SK-N-SH treated with all-trans-retinoic acid at 6 μM for 48 hours (cell line): ENCODE measurements around the gene ADAMTS9.

ENCODE experiments used
- ARNTL ChIP-seq: fragments of 450-650 bp; formaldehyde crosslinking; IDR thresholded peaks from 2 replicates; pipeline ENCODE4 v1.5.0; 2020; ENCODE audit warnings: low read depth, mild to moderate bottlenecking, moderate library complexity, borderline replicate concordance
- CSDC2 ChIP-seq: fragments of 250-450 bp; sonication (Bioruptor Pico); IDR thresholded peaks from 2 replicates; pipeline ENCODE4 v1.5.0; 2020; ENCODE audit warnings: mild to moderate bottlenecking, moderate library complexity
- ESRRG ChIP-seq: fragments of 250-450 bp; sonication (Bioruptor Pico); IDR thresholded peaks from 2 replicates; pipeline ENCODE4 v1.6.1; 2021; ENCODE audit warnings: mild to moderate bottlenecking
- ISL1 ChIP-seq: fragments of 250-450 bp; sonication (Bioruptor Pico); IDR thresholded peaks from 2 replicates; pipeline ENCODE4 v2.1.2; 2022; ENCODE audit warnings: mild to moderate bottlenecking, moderate library complexity
- OSR1 ChIP-seq: fragments of 250-450 bp; sonication (Bioruptor Pico); IDR thresholded peaks from 2 replicates; pipeline ENCODE4 v1.8.0; 2022; ENCODE audit warnings: moderate library complexity, mild to moderate bottlenecking, inconsistent platforms
- PPARA ChIP-seq: fragments of 250-450 bp; sonication (Bioruptor Pico); IDR thresholded peaks from 2 replicates; pipeline ENCODE4 v1.5.0; 2020; ENCODE audit warnings: mild to moderate bottlenecking, borderline replicate concordance
- RARB ChIP-seq: fragments of 250-450 bp; sonication (Bioruptor Pico); IDR thresholded peaks from 2 replicates; pipeline ENCODE4 v1.8.0; 2021; ENCODE audit warnings: mild to moderate bottlenecking, moderate library complexity
- SNAI2 ChIP-seq: fragments of 250-450 bp; sonication (Bioruptor Pico); IDR thresholded peaks from 2 replicates; pipeline ENCODE4 v1.5.0; 2020; ENCODE audit warnings: mild to moderate bottlenecking, moderate library complexity
- ZC3H10 ChIP-seq: fragments of 250-450 bp; sonication (Bioruptor Pico); IDR thresholded peaks from 2 replicates; pipeline ENCODE4 v1.5.1; 2021; ENCODE audit warnings: mild to moderate bottlenecking, moderate library complexity
- ZFP3 ChIP-seq: fragments of 250-450 bp; sonication (Bioruptor Pico); IDR thresholded peaks from 2 replicates; pipeline ENCODE4 v1.5.0; 2020; ENCODE audit warnings: mild to moderate bottlenecking, moderate library complexity
- ZFP30 ChIP-seq: fragments of 450-650 bp; formaldehyde crosslinking; IDR thresholded peaks from 2 replicates; pipeline ENCODE4 v1.5.0; 2022; ENCODE audit warnings: mild to moderate bottlenecking, moderate library complexity
- ZNF8 ChIP-seq: fragments of 450-650 bp; formaldehyde crosslinking; IDR thresholded peaks from 2 replicates; pipeline ENCODE4 v1.5.0; 2020; ENCODE audit warnings: mild to moderate bottlenecking, moderate library complexity
- TF ChIP-seq, protein P1 (sequence below): fragments of 250-450 bp; sonication (Bioruptor Pico); IDR thresholded peaks from 2 replicates; pipeline ENCODE4 v1.8.0; 2020; ENCODE audit warnings: mild to moderate bottlenecking, moderate library complexity, borderline replicate concordance
- TF ChIP-seq, protein P2 (sequence below): fragments of 250-450 bp; sonication (Bioruptor Pico); IDR thresholded peaks from 2 replicates; pipeline ENCODE4 v1.5.1; 2020; ENCODE audit warnings: low read depth, mild to moderate bottlenecking, moderate library complexity

DNA sequence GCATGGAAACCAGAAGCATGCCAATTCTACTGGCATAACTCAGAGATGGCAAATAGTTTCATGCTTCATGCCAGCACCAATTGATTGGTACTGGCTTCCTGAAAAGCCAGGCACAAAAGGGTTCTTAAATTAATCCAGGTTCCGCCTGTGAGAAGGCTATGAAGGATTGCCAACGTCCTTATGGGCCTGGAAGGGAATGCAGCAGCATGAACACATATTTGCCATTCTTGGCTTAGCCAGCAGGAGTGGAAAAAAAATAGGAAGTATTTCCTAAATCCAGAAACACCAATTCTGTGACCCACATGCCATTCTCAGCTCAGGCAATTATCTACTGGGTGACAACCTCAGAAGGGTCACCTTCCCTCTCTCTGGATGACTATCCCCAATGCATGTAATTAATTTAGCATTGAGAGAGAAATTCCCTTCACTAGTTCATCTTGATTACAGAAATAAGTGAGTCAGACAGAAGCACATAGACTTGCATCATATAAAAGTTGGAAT, 36.0 kb downstream of the ADAMTS9 start:
- no peak for TF ChIP-seq RARB
- no peak for TF ChIP-seq PPARA (CRISPR knock-in tag)
- no peak for TF ChIP-seq SNAI2
- no peak for TF ChIP-seq ZFP30 (CRISPR knock-in tag)
- TF ChIP-seq, protein P1, sequence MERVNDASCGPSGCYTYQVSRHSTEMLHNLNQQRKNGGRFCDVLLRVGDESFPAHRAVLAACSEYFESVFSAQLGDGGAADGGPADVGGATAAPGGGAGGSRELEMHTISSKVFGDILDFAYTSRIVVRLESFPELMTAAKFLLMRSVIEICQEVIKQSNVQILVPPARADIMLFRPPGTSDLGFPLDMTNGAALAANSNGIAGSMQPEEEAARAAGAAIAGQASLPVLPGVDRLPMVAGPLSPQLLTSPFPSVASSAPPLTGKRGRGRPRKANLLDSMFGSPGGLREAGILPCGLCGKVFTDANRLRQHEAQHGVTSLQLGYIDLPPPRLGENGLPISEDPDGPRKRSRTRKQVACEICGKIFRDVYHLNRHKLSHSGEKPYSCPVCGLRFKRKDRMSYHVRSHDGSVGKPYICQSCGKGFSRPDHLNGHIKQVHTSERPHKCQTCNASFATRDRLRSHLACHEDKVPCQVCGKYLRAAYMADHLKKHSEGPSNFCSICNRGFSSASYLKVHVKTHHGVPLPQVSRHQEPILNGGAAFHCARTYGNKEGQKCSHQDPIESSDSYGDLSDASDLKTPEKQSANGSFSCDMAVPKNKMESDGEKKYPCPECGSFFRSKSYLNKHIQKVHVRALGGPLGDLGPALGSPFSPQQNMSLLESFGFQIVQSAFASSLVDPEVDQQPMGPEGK (CRISPR knock-in tag), result no peak
- no peak for TF ChIP-seq ESRRG (CRISPR knock-in tag)
- no peak for TF ChIP-seq ZFP3 (CRISPR knock-in tag)
- TF ChIP-seq ARNTL, result no peak
- no peak for TF ChIP-seq OSR1 (CRISPR knock-in tag)
- TF ChIP-seq ZC3H10 (CRISPR knock-in tag), result no peak
- TF ChIP-seq CSDC2, result no peak
- TF ChIP-seq ZNF8 (CRISPR knock-in tag), result no peak
- TF ChIP-seq, protein P2, sequence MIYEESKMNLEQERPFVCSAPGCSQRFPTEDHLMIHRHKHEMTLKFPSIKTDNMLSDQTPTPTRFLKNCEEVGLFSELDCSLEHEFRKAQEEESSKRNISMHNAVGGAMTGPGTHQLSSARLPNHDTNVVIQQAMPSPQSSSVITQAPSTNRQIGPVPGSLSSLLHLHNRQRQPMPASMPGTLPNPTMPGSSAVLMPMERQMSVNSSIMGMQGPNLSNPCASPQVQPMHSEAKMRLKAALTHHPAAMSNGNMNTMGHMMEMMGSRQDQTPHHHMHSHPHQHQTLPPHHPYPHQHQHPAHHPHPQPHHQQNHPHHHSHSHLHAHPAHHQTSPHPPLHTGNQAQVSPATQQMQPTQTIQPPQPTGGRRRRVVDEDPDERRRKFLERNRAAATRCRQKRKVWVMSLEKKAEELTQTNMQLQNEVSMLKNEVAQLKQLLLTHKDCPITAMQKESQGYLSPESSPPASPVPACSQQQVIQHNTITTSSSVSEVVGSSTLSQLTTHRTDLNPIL, result no peak
- TF ChIP-seq ISL1 (CRISPR knock-in tag), result no peak
